GM18508 (cell line): ENCODE results near the gene LPIN2.
"Not testable (repeated sequence)": the region's sequence is repeated elsewhere in the genome, so short reads cannot be mapped to it uniquely, and the experiment has no call there.

ENCODE experiments used
- ATAC-seq: cut with Tn5 transposase; IDR thresholded peaks from one replicate; pipeline ENCODE4 v1.9.1; 2021; ENCODE audit warnings: moderate number of reproducible peaks; ENCODE audit not compliant: insufficient read depth, unreplicated experiment

The LPIN2 gene

GRCh38 chr18:3046216-3046808, 33.4 kb upstream of the LPIN2 start:
- ATAC-seq, result no peak

- no peak for ATAC-seq
Observed at GRCh38 chr18:3044931-3045698, 32.2 kb upstream of the LPIN2 start.

- no peak for ATAC-seq
Observed at GRCh38 chr18:3042379-3042778, 29.4 kb upstream of the LPIN2 start.

GRCh38 chr18:3041843-3042242, 28.9 kb upstream of the LPIN2 start:
- no peak for ATAC-seq

- no peak for ATAC-seq
Observed at GRCh38 chr18:3040881-3041280, 27.9 kb upstream of the LPIN2 start.

- no peak for ATAC-seq
Observed at GRCh38 chr18:3040173-3040572, 27.2 kb upstream of the LPIN2 start.

- peak; percentile 98 for ATAC-seq
Observed at GRCh38 chr18:3037423-3037915, 24.5 kb upstream of the LPIN2 start.

- ATAC-seq, result no peak
Observed at GRCh38 chr18:3036108-3036507, 23.2 kb upstream of the LPIN2 start.

- no peak for ATAC-seq
Observed at GRCh38 chr18:3035635-3036034, 22.7 kb upstream of the LPIN2 start.

GRCh38 chr18:3032721-3033120, 19.8 kb upstream of the LPIN2 start:
- no peak for ATAC-seq

- no peak for ATAC-seq
Observed at GRCh38 chr18:3029215-3029952, 16.4 kb upstream of the LPIN2 start.

- ATAC-seq, result not testable (repeated sequence)
Observed at GRCh38 chr18:3028115-3028514, 15.2 kb upstream of the LPIN2 start.

- no peak for ATAC-seq
Observed at GRCh38 chr18:3027370-3027891, 14.5 kb upstream of the LPIN2 start.

GRCh38 chr18:3025544-3025943, 12.6 kb upstream of the LPIN2 start:
- ATAC-seq, result no peak

- not testable (repeated sequence) for ATAC-seq
Observed at GRCh38 chr18:3023603-3024002, 10.7 kb upstream of the LPIN2 start.

- no peak for ATAC-seq
Observed at GRCh38 chr18:3016585-3017297, 3.8 kb upstream of the LPIN2 start.

GRCh38 chr18:3015851-3016250, 2.9 kb upstream of the LPIN2 start:
- no peak for ATAC-seq

GRCh38 chr18:3015204-3015592, 2.3 kb upstream of the LPIN2 start:
- no peak for ATAC-seq

GRCh38 chr18:3014503-3015203, 1.7 kb upstream of the LPIN2 start:
- no peak for ATAC-seq
